ENCODE results near the gene PRKCA.

The PRKCA gene

GRCh38 chr17:66750781-66751543, 448.5 kb downstream of the PRKCA start:
- ATAC-seq = no peak
- TF ChIP-seq CSDC2 (CRISPR knock-in tag; IDR thresholded peaks at IDR 0.05) = no peak
- no peak for TF ChIP-seq POU6F1 (CRISPR knock-in tag; IDR thresholded peaks at IDR 0.05; ENCODE audit: borderline replicate concordance, low read depth)
- no peak for TF ChIP-seq ZFP3 (CRISPR knock-in tag; IDR thresholded peaks at IDR 0.05)
- TF ChIP-seq ISL1 (CRISPR knock-in tag; IDR thresholded peaks at IDR 0.05) = no peak
- no peak for TF ChIP-seq CSRNP3 (CRISPR knock-in tag; IDR thresholded peaks at IDR 0.05)
- TF ChIP-seq ZC3H10 (CRISPR knock-in tag; IDR thresholded peaks at IDR 0.05) = no peak
- TF ChIP-seq ESRRG (CRISPR knock-in tag; IDR thresholded peaks at IDR 0.05) = no peak
- TF ChIP-seq TSHZ2 (CRISPR knock-in tag; IDR thresholded peaks at IDR 0.05) = no peak

GRCh38 chr17:66751771-66752170, 449.4 kb downstream of the PRKCA start:
- ATAC-seq = no peak
- no peak for TF ChIP-seq PPARA (CRISPR knock-in tag; IDR thresholded peaks at IDR 0.05; ENCODE audit: borderline replicate concordance)
- TF ChIP-seq ARNTL (CRISPR knock-in tag; IDR thresholded peaks at IDR 0.05; ENCODE audit: borderline replicate concordance, low read depth) = no peak
- no peak for TF ChIP-seq ZFP3 (CRISPR knock-in tag; IDR thresholded peaks at IDR 0.05)
- TF ChIP-seq CREB5 (CRISPR knock-in tag; IDR thresholded peaks at IDR 0.05; ENCODE audit: low read depth) = no peak
- no peak for TF ChIP-seq BACH2 (CRISPR knock-in tag; IDR thresholded peaks at IDR 0.05; ENCODE audit: borderline replicate concordance)
- TF ChIP-seq ZNF8 (CRISPR knock-in tag; IDR thresholded peaks at IDR 0.05) = no peak
- no peak for TF ChIP-seq RARB (CRISPR knock-in tag; IDR thresholded peaks at IDR 0.05)
- no peak for TF ChIP-seq ISL1 (CRISPR knock-in tag; IDR thresholded peaks at IDR 0.05)
- TF ChIP-seq CSDC2 (CRISPR knock-in tag; IDR thresholded peaks at IDR 0.05) = no peak
- TF ChIP-seq PATZ1 (CRISPR knock-in tag; IDR thresholded peaks at IDR 0.05; ENCODE audit: borderline replicate concordance) = no peak
- no peak for TF ChIP-seq TOX (CRISPR knock-in tag; IDR thresholded peaks at IDR 0.05; ENCODE audit: borderline replicate concordance)
- no peak for TF ChIP-seq GLIS3 (CRISPR knock-in tag; IDR thresholded peaks at IDR 0.05)
- TF ChIP-seq TSHZ2 (CRISPR knock-in tag; IDR thresholded peaks at IDR 0.05) = no peak
- no peak for TF ChIP-seq ZFP30 (CRISPR knock-in tag; IDR thresholded peaks at IDR 0.05)
- TF ChIP-seq TCF4 (CRISPR knock-in tag; IDR thresholded peaks at IDR 0.05; ENCODE audit: borderline replicate concordance) = no peak
